Stomach smooth muscle (tissue), 2 donors: ENCODE results near the gene DEFB131A.
"Not testable (repeated sequence)": the region's sequence is repeated elsewhere in the genome, so short reads cannot be mapped to it uniquely, and the experiment has no call there.

Experiments
- H3K27ac ChIP-seq: one replicate; pipeline ENCODE4 v1.7.0; 2013; ENCODE audit warnings: mild to moderate bottlenecking, low read length, inconsistent platforms
- H3K27me3 ChIP-seq, 2 donors: one replicate each; pipeline ENCODE4 v1.7.0; 2013; ENCODE audit warnings: low read length in 2 of 2; ENCODE audit not compliant: insufficient read depth in 2 of 2, control insufficient read depth in 1 of 2
- H3K36me3 ChIP-seq, 2 donors: one replicate each; pipeline ENCODE4 v1.7.0; 2013; ENCODE audit warnings: low read length in 2 of 2; ENCODE audit not compliant: control insufficient read depth in 2 of 2, insufficient read depth in 2 of 2
- H3K4me1 ChIP-seq: one replicate; pipeline ENCODE4 v1.7.0; 2013; ENCODE audit warnings: low read length; ENCODE audit not compliant: control insufficient read depth, insufficient read depth
- H3K4me3 ChIP-seq, 2 donors: one replicate each; pipeline ENCODE4 v1.7.0; 2013; ENCODE audit warnings: low read length in 2 of 2
- H3K9ac ChIP-seq, 2 donors: one replicate each; pipeline ENCODE4 v1.7.0; 2013; ENCODE audit warnings: low read length in 2 of 2, mild to moderate bottlenecking in 1 of 2
- H3K9me3 ChIP-seq, 2 donors: one replicate each; pipeline ENCODE4 v1.7.0; 2013; ENCODE audit warnings: low read length in 2 of 2; ENCODE audit not compliant: control insufficient read depth in 2 of 2
- donor health status: healthy.
- donor health status: Pancreatic carcinoma.

Gene DEFB131A

DNA sequence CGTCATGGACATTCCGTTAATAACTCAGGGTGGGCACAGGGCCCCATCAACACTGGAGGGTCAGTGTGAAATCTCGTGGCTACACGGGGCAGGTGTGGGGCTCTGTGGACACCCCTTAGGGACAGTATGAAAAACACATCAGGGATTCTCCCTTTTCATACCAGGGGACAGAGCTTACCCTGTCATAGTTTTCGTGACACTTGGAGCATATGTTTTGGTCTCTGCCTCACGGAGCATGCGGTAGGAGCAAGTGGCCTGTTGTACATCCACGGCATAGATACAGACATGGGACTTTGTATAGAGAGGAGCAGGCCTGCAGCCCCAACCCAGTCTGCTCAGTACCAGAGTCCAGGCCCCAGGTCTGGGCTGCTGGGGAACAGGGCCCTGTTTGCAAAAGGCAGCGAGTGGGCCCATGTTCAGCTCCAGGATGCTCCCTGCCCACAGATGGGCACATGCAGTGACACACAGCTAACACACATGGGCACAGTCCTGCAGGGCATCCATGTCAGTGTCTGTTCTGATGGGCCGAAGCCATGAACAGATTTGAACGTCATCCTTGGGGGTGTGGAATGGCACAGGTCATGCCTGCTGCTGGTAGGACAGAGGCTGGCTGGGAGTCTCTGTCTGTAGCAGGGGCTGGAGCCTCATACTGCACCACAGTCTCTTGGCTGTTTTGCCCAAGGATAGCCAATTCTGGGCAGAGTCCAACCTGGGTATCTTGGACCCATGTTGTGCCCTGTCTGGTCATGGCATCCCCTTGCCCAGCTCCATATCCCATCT is 50.2 kb downstream of the DEFB131A start:
- H3K9ac ChIP-seq: not testable (repeated sequence)

DNA sequence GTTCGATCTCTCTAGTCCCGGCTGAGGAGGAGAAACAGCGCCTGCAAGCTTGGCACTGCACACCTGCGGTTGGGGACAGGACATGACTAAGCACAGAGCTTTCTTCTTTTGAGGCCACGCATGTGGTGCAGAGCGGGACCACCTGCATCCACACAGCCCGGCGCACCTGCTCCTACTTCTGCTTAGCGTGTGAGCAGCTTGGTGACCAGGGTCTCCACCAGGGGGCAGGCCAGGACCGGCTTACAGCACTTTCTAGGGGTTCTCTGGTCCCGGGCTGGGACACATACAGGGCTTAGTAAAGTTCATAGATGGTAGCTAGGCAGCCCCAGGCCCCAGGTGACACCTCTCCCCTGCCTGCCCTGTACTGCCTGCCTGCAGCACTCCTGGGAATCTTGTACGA is 51.2 kb downstream of the DEFB131A start:
- not testable (repeated sequence) for H3K27me3 ChIP-seq

More for the DNA sequence above, 50.2 kb downstream of the DEFB131A start:
- not testable (repeated sequence) for H3K27me3 ChIP-seq, H3K36me3 ChIP-seq, H3K4me1 ChIP-seq, H3K9me3 ChIP-seq, H3K4me3 ChIP-seq, H3K27ac ChIP-seq

DNA sequence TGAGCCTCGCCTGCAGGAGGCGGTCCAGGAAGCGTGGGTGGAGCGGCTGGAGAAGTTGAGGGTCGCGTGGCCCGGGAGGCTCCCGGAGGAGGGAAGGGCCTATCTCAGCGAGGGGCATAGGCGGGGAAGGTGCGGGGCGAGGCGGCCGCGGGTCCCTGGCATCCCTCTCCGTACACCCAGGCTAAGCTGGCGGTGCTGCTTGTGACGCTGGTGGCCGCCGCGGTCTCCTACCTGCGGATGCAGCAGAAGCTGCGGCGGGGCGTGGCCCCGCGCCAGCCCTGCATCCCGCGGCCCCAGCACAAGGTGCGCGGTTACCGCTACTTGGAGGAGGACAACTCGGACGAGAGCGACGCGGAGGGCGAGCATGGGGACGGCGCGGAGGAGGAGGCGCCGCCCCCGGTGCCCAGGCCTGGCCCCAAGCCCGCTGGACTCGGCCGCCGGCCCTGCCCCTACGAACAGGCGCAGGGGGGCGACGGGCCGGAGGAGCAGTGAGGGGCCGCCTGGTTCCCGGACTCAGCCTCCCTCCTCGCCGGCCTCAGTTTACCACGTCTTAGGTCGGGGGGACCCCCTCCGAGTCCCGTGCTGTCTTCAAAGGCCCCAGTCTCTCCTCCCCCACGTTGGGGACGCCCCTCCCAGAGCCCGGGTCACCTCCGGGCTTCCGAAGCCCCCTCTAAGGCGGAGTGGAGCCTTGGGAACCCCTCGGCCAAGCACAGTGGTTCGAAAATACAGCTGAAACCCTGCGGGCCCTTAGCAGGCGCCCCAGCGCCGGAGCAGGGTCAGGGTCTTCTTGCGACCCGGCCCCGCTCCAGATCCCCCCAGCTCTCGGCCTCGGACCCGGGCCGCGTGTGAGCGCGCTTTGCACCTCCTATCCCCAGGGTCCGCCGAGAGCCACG is 53.6 kb downstream of the DEFB131A start:
- not testable (repeated sequence) for H3K4me3 ChIP-seq, H3K27ac ChIP-seq

More for the DNA sequence above, 51.2 kb downstream of the DEFB131A start:
- H3K4me3 ChIP-seq, H3K36me3 ChIP-seq, H3K27ac ChIP-seq, H3K9me3 ChIP-seq, H3K4me1 ChIP-seq, H3K9ac ChIP-seq: not testable (repeated sequence)

DNA sequence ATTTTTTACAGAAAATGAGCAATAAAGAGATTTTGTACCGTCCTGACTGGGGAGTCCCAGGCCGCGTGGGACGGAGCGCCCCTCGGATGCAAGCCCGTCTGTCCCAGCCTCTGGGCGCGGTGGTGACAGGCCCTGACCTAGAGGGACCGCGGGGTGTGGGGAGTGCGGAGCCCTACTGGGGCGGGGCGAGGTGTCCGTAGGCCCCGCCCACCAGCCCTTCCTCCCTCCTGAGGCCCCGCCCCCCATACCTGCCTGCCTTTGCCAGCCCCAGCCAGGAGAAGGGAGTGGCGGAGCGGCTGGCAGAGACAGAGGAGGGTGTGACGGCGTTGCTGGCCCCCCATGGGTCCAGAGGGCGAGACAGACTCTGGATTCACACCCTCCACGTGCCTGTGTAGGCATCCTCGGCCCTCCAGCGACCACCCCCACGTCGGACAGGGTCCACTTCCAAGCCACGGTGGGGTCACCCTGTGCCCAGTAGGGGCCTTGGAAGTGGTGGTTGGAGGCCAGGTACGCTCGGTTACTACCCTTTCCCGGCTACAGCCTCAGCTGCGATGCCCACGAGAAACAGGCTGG is 54.3 kb downstream of the DEFB131A start:
- H3K4me1 ChIP-seq, H3K36me3 ChIP-seq, H3K27ac ChIP-seq, H3K27me3 ChIP-seq, H3K9me3 ChIP-seq, H3K4me3 ChIP-seq, H3K9ac ChIP-seq: not testable (repeated sequence)

More for the DNA sequence above, 53.6 kb downstream of the DEFB131A start:
- not testable (repeated sequence) for H3K36me3 ChIP-seq, H3K9me3 ChIP-seq, H3K4me1 ChIP-seq, H3K9ac ChIP-seq, H3K27me3 ChIP-seq

DNA sequence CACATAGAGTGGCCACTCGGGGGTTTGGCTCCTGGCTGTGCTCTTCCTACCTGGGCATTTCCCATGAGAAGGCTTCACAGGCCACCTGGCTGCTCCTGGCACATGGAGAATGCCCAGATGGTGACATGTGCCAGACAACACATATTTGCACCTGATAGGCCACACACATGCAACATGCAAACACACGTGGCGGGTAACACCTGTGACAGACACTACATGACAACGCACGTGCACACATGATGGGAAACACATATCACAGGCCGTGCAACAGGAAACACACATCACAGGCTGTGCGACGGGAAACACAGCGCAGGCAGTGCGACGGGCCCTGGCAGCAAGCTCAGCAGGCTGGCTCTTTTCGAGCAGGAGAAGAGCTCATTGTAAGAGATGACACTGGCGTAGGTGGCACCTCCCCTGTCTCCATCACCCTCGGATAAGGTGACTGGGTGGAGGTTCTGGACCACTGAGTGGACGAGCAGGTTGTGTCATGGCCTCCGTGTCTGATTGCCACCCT is 55.8 kb downstream of the DEFB131A start:
- H3K9ac ChIP-seq, H3K4me3 ChIP-seq, H3K27me3 ChIP-seq, H3K9me3 ChIP-seq, H3K36me3 ChIP-seq, H3K27ac ChIP-seq, H3K4me1 ChIP-seq: not testable (repeated sequence)
